PC-9 (cell line): ENCODE data around the gene PXMP2. TPM values are rescaled to one million over a fixed set of nuclear protein-coding genes. Genes with fewer than 3 reads are reported as not detected.

ENCODE experiments used
- BruUV-seq: library from RNA; stranded (reverse); fragments of 400-500 nt; replicated peaks from 2 replicates; lab custom pipeline; 2021; lab: Mats Ljungman, UMichigan
- CTCF ChIA-PET: fragments of 300-600 bp; sonication (Branson Sonifier 250); formaldehyde crosslinking; loops from one replicate; lab custom pipeline; 2022; ENCODE audit warnings: antibody characterized with exemption; lab: Charles Lee
- POLR2A ChIA-PET: fragments of 300-600 bp; sonication (Branson Sonifier 250); formaldehyde crosslinking; loops from one replicate; lab custom pipeline; 2022; ENCODE audit warnings: antibody characterized with exemption; ENCODE audit not compliant: unreplicated experiment; lab: Charles Lee
- DNase-seq, 2 experiments: peaks; one replicate each; pipeline versions ENCODE4 v3.0.0 to v3.0.0-alpha.2; 2015 to 2022; ENCODE audit warnings: mixed read lengths in 1 of 2
- H2AFZ ChIP-seq: fragments of 200-600 bp; sonication (generic); 2 replicates; pipeline ENCODE4 v1.8.1; 2017; ENCODE audit warnings: antibody characterized with exemption
- H3F3A ChIP-seq: fragments of 200-600 bp; sonication (generic); 2 replicates; pipeline ENCODE4 v1.8.1; 2017; ENCODE audit warnings: antibody characterized with exemption, mild to moderate bottlenecking, low read depth; ENCODE audit not compliant: insufficient read depth
- H3K27ac ChIP-seq: fragments of 200-600 bp; sonication (generic); 2 replicates; pipeline ENCODE4 v1.6.1; 2016; ENCODE audit warnings: mixed run types
- H3K27me3 ChIP-seq: fragments of 200-600 bp; sonication (generic); 2 replicates; pipeline ENCODE4 v1.6.1; 2016; ENCODE audit warnings: low read depth, mixed run types; ENCODE audit not compliant: insufficient read depth
- H3K36me3 ChIP-seq: fragments of 200-600 bp; sonication (generic); 2 replicates; pipeline ENCODE4 v1.6.1; 2016; ENCODE audit warnings: low read depth, mixed run types
- H3K4me1 ChIP-seq: fragments of 200-600 bp; sonication (generic); replicated peaks from 2 replicates; pipeline ENCODE4 v1.6.1; 2016; ENCODE audit warnings: mixed run types; ENCODE audit not compliant: insufficient read depth
- H3K4me2 ChIP-seq: fragments of 200-600 bp; sonication (generic); 2 replicates; pipeline ENCODE4 v1.6.1; 2017; ENCODE audit warnings: mixed run types
- H3K4me3 ChIP-seq: fragments of 200-600 bp; sonication (generic); 2 replicates; pipeline ENCODE4 v1.6.1; 2016; ENCODE audit warnings: mixed run types
- H3K79me2 ChIP-seq: fragments of 200-600 bp; sonication (generic); 2 replicates; pipeline ENCODE4 v1.6.1; 2017; ENCODE audit warnings: low read depth, mixed run types
- H3K9me2 ChIP-seq: fragments of 200-600 bp; sonication (generic); 2 replicates; pipeline ENCODE4 v1.8.1; 2017; ENCODE audit warnings: mild to moderate bottlenecking; ENCODE audit not compliant: insufficient read depth
- H3K9me3 ChIP-seq: fragments of 200-600 bp; sonication (generic); 2 replicates; pipeline ENCODE4 v1.8.1; 2016; ENCODE audit warnings: low read depth; ENCODE audit not compliant: insufficient read depth
- H4K20me1 ChIP-seq: fragments of 200-600 bp; sonication (generic); 2 replicates; pipeline ENCODE4 v1.8.1; 2017; ENCODE audit not compliant: insufficient read depth
- CTCF ChIP-seq: fragments of 200-600 bp; sonication (generic); conservative IDR thresholded peaks from 2 replicates; pipeline ENCODE4 v1.6.1; 2017; ENCODE audit warnings: mixed run types, antibody characterized with exemption, mild to moderate bottlenecking, moderate library complexity
- EZH2 ChIP-seq: fragments of 200-600 bp; sonication (generic); IDR thresholded peaks from 2 replicates; pipeline ENCODE4 v1.8.0; 2017; ENCODE audit warnings: antibody characterized with exemption, low read depth
- intact Hi-C: fragments of 100-400 bp; cut with micrococcal nuclease; formaldehyde crosslinking; loops from one replicate; pipeline ENCODE4 v1.10.0; 2022; ENCODE audit not compliant: unreplicated experiment
- total RNA-seq: library from RNA; stranded (reverse); gene quantifications from 2 replicates; pipeline ENCODE4 v1.2.3, GENCODE V29; 2021

The PXMP2 gene
- total RNA-seq, 1 experiment from 2014 or later, result 38.6 TPM

GRCh38 chr12:132720606-132721345 is 33.4 kb downstream of the PXMP2 start:
- H3K4me2 ChIP-seq, result no peak overlapping the region
- peaks cover 63% of the 10 kb centered on the region for H3F3A ChIP-seq
- no peak overlapping the region for H2AFZ ChIP-seq
- H3K27me3 ChIP-seq, result no peaks in the 10 kb centered on the region
- H4K20me1 ChIP-seq, result peaks cover 63% of the 10 kb centered on the region
- H3K9me2 ChIP-seq, result no peaks in the 10 kb centered on the region
- no peaks in the 10 kb centered on the region for H3K79me2 ChIP-seq
- BruUV-seq, result TSS peak; percentile 18
- intact Hi-C loops, result no loop called here
- DNase-seq, result no peak
- no peak for TF ChIP-seq EZH2
- TF ChIP-seq CTCF, result no peak
- peaks cover 15% of the 10 kb centered on the region for H3K36me3 ChIP-seq
- ChIA-PET POLR2A (no interaction called here), CTCF (no interaction called here)
- H3K4me3 ChIP-seq, result no peak overlapping the region
- no peak overlapping the region for H3K27ac ChIP-seq
- no peaks in the 10 kb centered on the region for H3K4me1 ChIP-seq
- H3K9me3 ChIP-seq, result no peaks in the 10 kb centered on the region

DNA sequence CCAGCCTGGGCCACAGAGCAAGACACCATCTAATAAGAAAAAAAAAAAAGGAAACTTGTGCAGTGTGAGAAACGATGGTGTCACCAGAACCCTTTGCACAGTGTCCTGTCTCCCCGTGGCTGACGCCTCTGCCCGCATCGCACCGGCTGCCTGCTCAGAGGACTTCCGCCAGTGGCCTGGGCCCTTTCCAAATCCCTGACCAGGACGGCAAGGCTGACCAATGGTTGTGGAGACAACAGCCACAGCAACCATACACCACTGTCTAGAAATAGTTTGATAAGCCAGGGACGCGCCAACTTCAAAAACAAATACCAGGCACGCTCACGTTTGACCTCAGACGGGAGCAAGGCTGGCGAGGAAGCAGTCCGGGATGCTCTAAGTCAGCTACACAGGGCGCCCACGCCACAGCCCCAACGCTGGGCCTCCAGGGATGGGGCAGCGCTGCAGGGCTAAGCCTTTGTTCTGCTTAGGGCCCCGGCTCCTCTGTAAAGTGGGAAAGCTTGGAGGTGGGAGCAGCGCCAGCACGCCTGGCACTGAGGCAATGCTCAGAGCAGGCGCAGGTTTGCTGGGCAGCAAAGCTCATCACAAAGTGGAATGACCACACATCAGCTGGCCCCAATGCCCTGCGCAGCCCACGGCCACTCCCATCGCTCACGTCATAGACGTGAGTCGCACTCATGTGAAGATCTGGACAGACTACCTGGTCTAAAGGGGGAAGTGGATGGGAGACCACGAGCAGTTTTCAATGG is 35.8 kb downstream of the PXMP2 start:
- no peaks in the 10 kb centered on the region; the same call in 1 of the 2 replicates for H3K79me2 ChIP-seq
- no peaks in the 10 kb centered on the region for H3K27me3 ChIP-seq
- ChIA-PET CTCF (no interaction called here), POLR2A (no interaction called here)
- DNase-seq, result no peak
- no peaks in the 10 kb centered on the region for H3K9me2 ChIP-seq
- H3F3A ChIP-seq, result peaks cover 72% of the 10 kb centered on the region
- no peak for TF ChIP-seq CTCF
- TF ChIP-seq EZH2, result no peak
- peaks cover 56% of the 10 kb centered on the region for H4K20me1 ChIP-seq
- no TSS peak for BruUV-seq
- no peak overlapping the region for H3K4me2 ChIP-seq
- intact Hi-C loops, result no loop called here
- no peak overlapping the region for H2AFZ ChIP-seq
- no peaks in the 10 kb centered on the region for H3K9me3 ChIP-seq
- H3K27ac ChIP-seq, result no peak overlapping the region
- no peak overlapping the region for H3K4me3 ChIP-seq
- no peaks in the 10 kb centered on the region for H3K4me1 ChIP-seq
- H3K36me3 ChIP-seq, result peaks cover 29% of the 10 kb centered on the region

DNA sequence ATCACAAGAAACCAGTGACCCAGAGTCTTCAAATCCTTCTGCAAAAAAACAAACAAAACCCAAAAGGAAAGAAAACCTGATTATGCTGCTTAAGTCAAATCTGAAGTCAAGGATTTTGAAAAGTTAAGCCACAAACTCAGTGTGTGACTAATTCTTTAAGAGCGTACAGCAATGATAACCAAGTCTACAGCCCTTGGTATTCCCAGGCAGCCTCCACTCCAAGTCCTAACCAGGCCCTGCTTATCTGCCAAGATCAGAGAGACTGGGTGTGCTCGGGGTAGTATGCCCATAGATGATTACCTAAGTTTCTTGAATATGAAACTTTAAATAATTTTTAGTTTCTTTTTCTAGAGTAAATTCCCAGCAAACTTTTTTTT is 36.4 kb downstream of the PXMP2 start:
- no peak overlapping the region for H2AFZ ChIP-seq
- H3K4me3 ChIP-seq, result no peak overlapping the region
- H3K79me2 ChIP-seq, result no peaks in the 10 kb centered on the region; the same call in 1 of the 2 replicates
- H3K4me2 ChIP-seq, result no peak overlapping the region
- no TSS peak for BruUV-seq
- CTCF ChIA-PET, result no interaction called here
- POLR2A ChIA-PET, result no interaction called here
- H4K20me1 ChIP-seq, result peaks cover 58% of the 10 kb centered on the region
- no peak for DNase-seq
- H3K4me1 ChIP-seq, result no peaks in the 10 kb centered on the region
- H3K9me2 ChIP-seq, result no peaks in the 10 kb centered on the region
- peaks cover 71% of the 10 kb centered on the region for H3F3A ChIP-seq
- peaks cover 29% of the 10 kb centered on the region for H3K36me3 ChIP-seq
- no peaks in the 10 kb centered on the region for H3K9me3 ChIP-seq
- H3K27ac ChIP-seq, result no peak overlapping the region
- intact Hi-C loops, result no loop called here
- no peak for TF ChIP-seq EZH2
- TF ChIP-seq CTCF, result no peak
- no peaks in the 10 kb centered on the region for H3K27me3 ChIP-seq
